Smooth muscle cell (in vitro differentiated cells): ENCODE measurements around the gene SIRPB2. TPM values are rescaled to one million over a fixed set of nuclear protein-coding genes. Genes with fewer than 3 reads are reported as not detected.

Experiments used
- DNase-seq: peaks from one replicate; lab custom pipeline; 2025; ENCODE audit not compliant: unreplicated experiment; lab: John Stamatoyannopoulos, UW
- H2AFZ ChIP-seq: fragments of 200-600 bp; sonication (generic); 2 replicates; pipeline ENCODE4 v1.6.0; 2016; ENCODE audit warnings: antibody characterized with exemption, low read depth, mild to moderate bottlenecking
- H3F3A ChIP-seq: fragments of 200-600 bp; sonication (generic); 2 replicates; pipeline ENCODE4 v1.6.0; 2017; ENCODE audit warnings: antibody characterized with exemption, low read depth
- H3K27ac ChIP-seq: fragments of 200-600 bp; sonication (generic); 2 replicates; pipeline ENCODE4 v1.5.1; 2016; ENCODE audit warnings: low read depth, mild to moderate bottlenecking
- H3K27me3 ChIP-seq: fragments of 200-600 bp; sonication (generic); 2 replicates; pipeline ENCODE4 v1.6.1; 2016; ENCODE audit warnings: low read depth, mild to moderate bottlenecking
- H3K36me3 ChIP-seq: fragments of 200-600 bp; sonication (generic); 2 replicates; pipeline ENCODE4 v1.5.1; 2016; ENCODE audit warnings: low read depth
- H3K4me1 ChIP-seq: fragments of 200-600 bp; sonication (generic); 2 replicates; pipeline ENCODE4 v1.5.1; 2016; ENCODE audit warnings: low read depth
- H3K4me2 ChIP-seq: fragments of 200-600 bp; sonication (generic); 2 replicates; pipeline ENCODE4 v1.6.0; 2016; ENCODE audit warnings: mild to moderate bottlenecking
- H3K4me3 ChIP-seq: fragments of 200-600 bp; sonication (generic); 2 replicates; pipeline ENCODE4 v1.5.1; 2016; ENCODE audit warnings: mild to moderate bottlenecking
- H3K79me2 ChIP-seq: fragments of 200-600 bp; sonication (generic); 2 replicates; pipeline ENCODE4 v1.6.0; 2016; ENCODE audit warnings: low read depth, mild to moderate bottlenecking
- H3K9ac ChIP-seq: fragments of 200-600 bp; sonication (generic); 2 replicates; pipeline ENCODE4 v1.6.0; 2016; ENCODE audit warnings: low read depth
- H3K9me3 ChIP-seq: fragments of 200-600 bp; sonication (generic); replicated peaks from 2 replicates; pipeline ENCODE4 v1.5.1; 2016; ENCODE audit warnings: low read depth
- H4K20me1 ChIP-seq: fragments of 200-600 bp; sonication (generic); 2 replicates; pipeline ENCODE4 v1.6.0; 2016; ENCODE audit warnings: low read depth
- CTCF ChIP-seq: fragments of 200-600 bp; sonication (generic); IDR thresholded peaks from 2 replicates; pipeline ENCODE4 v1.5.1; 2017; ENCODE audit warnings: borderline replicate concordance, mild to moderate bottlenecking, antibody characterized with exemption; ENCODE audit not compliant: insufficient read depth, poor library complexity, severe bottlenecking
- WGBS: methylation state at CpG from one replicate; pipeline ENCODE4 v1.1.7; 2016; ENCODE audit warnings: low lambda C conversion rate; 5-methylcytosine and 5-hydroxymethylcytosine counted together
- polyA plus RNA-seq: library from polyadenylated mRNA; unstranded; fragments of >200 nt; fragmentation: Nextera tagmentation; extraction: Ambion mirVana; gene quantifications from 2 replicates; pipeline ENCODE4 v1.2.1, GENCODE V29; 2016
- total RNA-seq: library from RNA; depleted of rRNA; stranded (reverse); fragments of >200 nt; gene quantifications from 2 replicates; pipeline ENCODE4 v1.2.3, GENCODE V29; 2014

Gene SIRPB2
- total and polyA plus RNA-seq, 2 experiments from 2014 or later = not detected

- Histone ChIP-seq H4K20me1 (peaks cover 50% of the 10 kb centered on the region), H3K9me3 (no peaks in the 10 kb centered on the region), H3K36me3 (no peaks in the 10 kb centered on the region), H3K4me2 (peak overlapping the region; percentile 95), H3F3A (peaks cover 6% of the 10 kb centered on the region), H3K4me3 (peak overlapping the region; percentile 87), H2AFZ (peak overlapping the region; percentile 77), H3K79me2 (peaks cover 41% of the 10 kb centered on the region), H3K9ac (peak overlapping the region; percentile 95), H3K27ac (peak overlapping the region; percentile 88), H3K4me1 (peaks cover 11% of the 10 kb centered on the region), H3K27me3 (no peaks in the 10 kb centered on the region)
- TF ChIP-seq CTCF = no peak
- WGBS = 43% methylated on average over 12 of the region's 12 CpGs
- no peak for DNase-seq
These were observed 25.6 kb downstream of the SIRPB2 start for GRCh38 chr20:1465470-1466210.

- H2AFZ ChIP-seq = no peak overlapping the region
- over 99% methylated on average over 9 of the region's 9 CpGs for WGBS
- no peaks in the 10 kb centered on the region for H3K27me3 ChIP-seq
- no peak overlapping the region for H3K4me3 ChIP-seq
- H3K27ac ChIP-seq = no peak overlapping the region
- TF ChIP-seq CTCF = no peak
- H3K9me3 ChIP-seq = no peaks in the 10 kb centered on the region
- peaks cover 63% of the 10 kb centered on the region for H4K20me1 ChIP-seq
- no peak overlapping the region for H3K9ac ChIP-seq
- no peak for DNase-seq
- peaks cover 7% of the 10 kb centered on the region for H3K4me1 ChIP-seq
- peaks cover 56% of the 10 kb centered on the region for H3K79me2 ChIP-seq
- H3K4me2 ChIP-seq = no peak overlapping the region
- peaks cover under 1% of the 10 kb centered on the region for H3F3A ChIP-seq
- no peaks in the 10 kb centered on the region for H3K36me3 ChIP-seq
These were observed 27.1 kb downstream of the SIRPB2 start for GRCh38 chr20:1463971-1464570.

GRCh38 chr20:1462834-1463233 lies 28.4 kb downstream of the SIRPB2 start:
- no peaks in the 10 kb centered on the region for H3K9me3 ChIP-seq
- H3K36me3 ChIP-seq = peaks cover 4% of the 10 kb centered on the region
- peaks cover 58% of the 10 kb centered on the region for H3K79me2 ChIP-seq
- H2AFZ ChIP-seq = no peak overlapping the region
- no peak overlapping the region for H3K27ac ChIP-seq
- H3K9ac ChIP-seq = no peak overlapping the region
- H3F3A ChIP-seq = no peaks in the 10 kb centered on the region
- no peak for TF ChIP-seq CTCF
- H3K4me1 ChIP-seq = peaks cover 7% of the 10 kb centered on the region
- no peak for DNase-seq
- H3K27me3 ChIP-seq = no peaks in the 10 kb centered on the region
- peaks cover 74% of the 10 kb centered on the region for H4K20me1 ChIP-seq
- no peak overlapping the region for H3K4me3 ChIP-seq
- WGBS = 95% methylated on average over 3 of the region's 3 CpGs
- no peak overlapping the region for H3K4me2 ChIP-seq
